ENCODE measurements around the gene EBF4.

- TF ChIP-seq GATA2 (IDR thresholded peaks at IDR 0.05; ENCODE audit: low read depth, low read length) (no peak), GATA3 (IDR thresholded peaks at IDR 0.05; ENCODE audit: low read depth, low read length) (no peak)
Observed at GRCh38 chr20:2695206-2695983, 2.8 kb downstream of the EBF4 start.

Measured in SH-SY5Y (cell line).